ENCODE measurements around the gene SOWAHA. TPM values are rescaled to one million over a fixed set of nuclear protein-coding genes. Genes with fewer than 3 reads are reported as not detected.

SOWAHA gene
- total RNA-seq, 1 donor from 2014 or later: 0.20 TPM

DNA sequence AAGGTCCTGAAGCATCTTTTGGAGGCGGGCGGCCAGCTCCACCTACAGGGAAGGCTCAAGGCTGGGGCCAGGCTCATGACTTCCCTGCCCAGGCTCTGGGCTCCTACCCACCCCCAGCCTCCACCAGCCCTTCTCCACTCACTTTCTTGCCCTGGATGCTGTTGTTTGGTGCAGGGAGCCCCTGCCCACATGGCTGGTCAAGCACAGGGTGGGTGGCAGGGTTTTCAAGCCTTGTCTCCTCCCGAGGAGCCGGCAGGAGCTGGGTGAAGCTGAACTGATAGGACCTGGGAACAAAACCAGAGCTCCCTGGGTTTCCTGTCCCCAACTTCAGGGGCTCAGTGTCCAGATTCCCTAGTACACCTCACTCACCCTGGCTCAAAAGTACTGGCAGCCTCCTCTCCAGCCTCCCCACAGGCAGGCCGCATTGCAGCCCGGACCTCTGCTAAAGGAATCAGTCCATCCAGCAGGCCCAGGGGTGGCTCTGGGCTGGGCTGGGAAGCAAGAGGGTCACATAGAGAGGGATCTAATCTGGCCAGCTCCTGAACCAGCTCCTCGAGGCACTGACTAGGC lies 10.5 kb downstream of the SOWAHA start:
- Histone ChIP-seq H3K4me3 (ENCODE audit: insufficient read depth, low read depth, low read length) (no peak overlapping the region), H3K36me3 (ENCODE audit: insufficient read depth, low read length) (no peaks in the 10 kb centered on the region), H3K4me1 (ENCODE audit: insufficient read depth, low read length) (peaks cover 7% of the 10 kb centered on the region), H3K79me2 (ENCODE audit: insufficient read depth, low read length) (no peaks in the 10 kb centered on the region), H3K9ac (ENCODE audit: low read length) (no peak overlapping the region), H3K27ac (ENCODE audit: low read depth, low read length) (no peak overlapping the region), H3K4me2 (ENCODE audit: low read length) (peak overlapping the region; percentile 82), H3K9me3 (ENCODE audit: insufficient read depth, low read depth, low read length) (no peaks in the 10 kb centered on the region), H4K20me1 (ENCODE audit: insufficient read depth, low read length) (peaks cover 8% of the 10 kb centered on the region), H2AFZ (ENCODE audit: low read depth, low read length) (peak overlapping the region; percentile 85), H3K27me3 (ENCODE audit: insufficient read depth, low read length) (no peaks in the 10 kb centered on the region)
- TF ChIP-seq, protein P1, sequence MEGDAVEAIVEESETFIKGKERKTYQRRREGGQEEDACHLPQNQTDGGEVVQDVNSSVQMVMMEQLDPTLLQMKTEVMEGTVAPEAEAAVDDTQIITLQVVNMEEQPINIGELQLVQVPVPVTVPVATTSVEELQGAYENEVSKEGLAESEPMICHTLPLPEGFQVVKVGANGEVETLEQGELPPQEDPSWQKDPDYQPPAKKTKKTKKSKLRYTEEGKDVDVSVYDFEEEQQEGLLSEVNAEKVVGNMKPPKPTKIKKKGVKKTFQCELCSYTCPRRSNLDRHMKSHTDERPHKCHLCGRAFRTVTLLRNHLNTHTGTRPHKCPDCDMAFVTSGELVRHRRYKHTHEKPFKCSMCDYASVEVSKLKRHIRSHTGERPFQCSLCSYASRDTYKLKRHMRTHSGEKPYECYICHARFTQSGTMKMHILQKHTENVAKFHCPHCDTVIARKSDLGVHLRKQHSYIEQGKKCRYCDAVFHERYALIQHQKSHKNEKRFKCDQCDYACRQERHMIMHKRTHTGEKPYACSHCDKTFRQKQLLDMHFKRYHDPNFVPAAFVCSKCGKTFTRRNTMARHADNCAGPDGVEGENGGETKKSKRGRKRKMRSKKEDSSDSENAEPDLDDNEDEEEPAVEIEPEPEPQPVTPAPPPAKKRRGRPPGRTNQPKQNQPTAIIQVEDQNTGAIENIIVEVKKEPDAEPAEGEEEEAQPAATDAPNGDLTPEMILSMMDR (IDR thresholded peaks at IDR 0.05; ENCODE audit: insufficient read depth, low read depth, low read length): no peak
- no peak for TF ChIP-seq EZH2 (IDR thresholded peaks at IDR 0.05; ENCODE audit: insufficient read depth, low read length)
- peaks cover 5% of the 10 kb centered on the region for H3K4me1 Mint-ChIP-seq (ENCODE audit: low read depth, unreplicated experiment)
- no peak overlapping the region for H3K27ac Mint-ChIP-seq (ENCODE audit: unreplicated experiment)
- H3K36me3 Mint-ChIP-seq (ENCODE audit: low read depth, unreplicated experiment): peaks cover 13% of the 10 kb centered on the region
- no peak overlapping the region for H3K4me3 Mint-ChIP-seq (ENCODE audit: unreplicated experiment)
- DNase-seq (ENCODE audit: low read depth) (no peak), FAIRE-seq (no peak)
- no peaks in the 10 kb centered on the region for H3K9me3 Mint-ChIP-seq (ENCODE audit: unreplicated experiment)
- peaks cover 28% of the 10 kb centered on the region for H3K27me3 Mint-ChIP-seq (ENCODE audit: low read depth, unreplicated experiment)

DNA sequence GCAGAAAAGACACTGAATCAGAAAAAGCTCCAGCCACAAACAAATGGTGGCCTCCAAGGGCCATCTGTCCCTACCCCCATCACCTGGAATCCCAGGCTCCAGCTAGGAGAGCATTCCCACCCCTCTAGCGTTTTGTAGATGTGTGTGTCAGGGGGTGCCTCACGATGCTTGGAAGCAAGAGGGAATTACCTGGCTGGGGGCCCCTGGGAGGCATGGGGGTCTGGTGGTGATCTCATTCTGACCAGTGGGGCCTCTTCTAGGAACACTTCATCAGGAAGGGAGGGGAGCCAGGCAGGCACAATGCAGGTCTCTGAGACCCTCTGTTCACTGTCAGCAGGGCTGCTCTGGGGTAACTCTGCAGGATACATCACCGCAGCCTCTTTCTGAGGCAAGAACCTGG lies 11.3 kb downstream of the SOWAHA start:
- Histone ChIP-seq H3K9me3 (ENCODE audit: insufficient read depth, low read depth, low read length) (no peaks in the 10 kb centered on the region), H3K4me3 (ENCODE audit: insufficient read depth, low read depth, low read length) (no peak overlapping the region), H3K9ac (ENCODE audit: low read length) (no peak overlapping the region), H4K20me1 (ENCODE audit: insufficient read depth, low read length) (peaks cover 14% of the 10 kb centered on the region), H3K36me3 (ENCODE audit: insufficient read depth, low read length) (no peaks in the 10 kb centered on the region), H3K79me2 (ENCODE audit: insufficient read depth, low read length) (no peaks in the 10 kb centered on the region), H2AFZ (ENCODE audit: low read depth, low read length) (no peak overlapping the region), H3K4me2 (ENCODE audit: low read length) (no peak overlapping the region), H3K4me1 (ENCODE audit: insufficient read depth, low read length) (peaks cover 7% of the 10 kb centered on the region), H3K27ac (ENCODE audit: low read depth, low read length) (no peak overlapping the region), H3K27me3 (ENCODE audit: insufficient read depth, low read length) (no peaks in the 10 kb centered on the region)
- Mint-ChIP-seq H3K4me3 (ENCODE audit: unreplicated experiment) (no peak overlapping the region), H3K9me3 (ENCODE audit: unreplicated experiment) (no peaks in the 10 kb centered on the region), H3K36me3 (ENCODE audit: low read depth, unreplicated experiment) (peaks cover 15% of the 10 kb centered on the region), H3K4me1 (ENCODE audit: low read depth, unreplicated experiment) (peaks cover 5% of the 10 kb centered on the region), H3K27ac (ENCODE audit: unreplicated experiment) (no peak overlapping the region), H3K27me3 (ENCODE audit: low read depth, unreplicated experiment) (peaks cover 32% of the 10 kb centered on the region)
- no peak for DNase-seq (ENCODE audit: low read depth)
- FAIRE-seq: no peak
- TF ChIP-seq, protein P1 (IDR thresholded peaks at IDR 0.05; ENCODE audit: insufficient read depth, low read depth, low read length): no peak
- TF ChIP-seq EZH2 (IDR thresholded peaks at IDR 0.05; ENCODE audit: insufficient read depth, low read length): no peak

GRCh38 chr5:132825033-132825833 lies 12.1 kb downstream of the SOWAHA start:
- H3K36me3 ChIP-seq (ENCODE audit: insufficient read depth, low read length): no peaks in the 10 kb centered on the region
- H3K4me3 Mint-ChIP-seq (ENCODE audit: unreplicated experiment): no peak overlapping the region
- H3K9ac ChIP-seq (ENCODE audit: low read length): peak overlapping the region; percentile 21
- peaks cover 7% of the 10 kb centered on the region for H3K4me1 ChIP-seq (ENCODE audit: insufficient read depth, low read length)
- H3K27ac ChIP-seq (ENCODE audit: low read depth, low read length): no peak overlapping the region
- no peaks in the 10 kb centered on the region for H3K9me3 ChIP-seq (ENCODE audit: insufficient read depth, low read depth, low read length)
- H4K20me1 ChIP-seq (ENCODE audit: insufficient read depth, low read length): peaks cover 14% of the 10 kb centered on the region
- no peak for TF ChIP-seq EZH2 (IDR thresholded peaks at IDR 0.05; ENCODE audit: insufficient read depth, low read length)
- TF ChIP-seq, protein P1 (IDR thresholded peaks at IDR 0.05; ENCODE audit: insufficient read depth, low read depth, low read length): no peak
- H3K9me3 Mint-ChIP-seq (ENCODE audit: unreplicated experiment): no peaks in the 10 kb centered on the region
- H3K36me3 Mint-ChIP-seq (ENCODE audit: low read depth, unreplicated experiment): peaks cover 15% of the 10 kb centered on the region
- H3K4me3 ChIP-seq (ENCODE audit: insufficient read depth, low read depth, low read length): peak overlapping the region; percentile 22
- H3K4me2 ChIP-seq (ENCODE audit: low read length): peak overlapping the region; percentile 77
- peak overlapping the region; percentile 63 for H2AFZ ChIP-seq (ENCODE audit: low read depth, low read length)
- no peaks in the 10 kb centered on the region for H3K79me2 ChIP-seq (ENCODE audit: insufficient read depth, low read length)
- H3K27ac Mint-ChIP-seq (ENCODE audit: unreplicated experiment): no peak overlapping the region
- no peaks in the 10 kb centered on the region for H3K27me3 ChIP-seq (ENCODE audit: insufficient read depth, low read length)
- H3K4me1 Mint-ChIP-seq (ENCODE audit: low read depth, unreplicated experiment): peaks cover 5% of the 10 kb centered on the region
- FAIRE-seq (no peak), DNase-seq (ENCODE audit: low read depth) (no peak)
- peaks cover 31% of the 10 kb centered on the region for H3K27me3 Mint-ChIP-seq (ENCODE audit: low read depth, unreplicated experiment)

Data from astrocyte (in vitro differentiated cells and primary cell).